Activated T-cell treated with anti-CD3 and anti-CD28 coated beads, Interleukin-2, amount 50 U/mL, for 24 hours (primary cell): ENCODE data around the gene CADPS2.

Source experiments
- DNase-seq: peaks from one replicate; pipeline ENCODE4 v3.0.0-alpha.2; 2020
- H3K27ac Mint-ChIP-seq: 2 replicates; pipeline ENCODE4 v1.8.0; 2020; ENCODE audit warnings: mild to moderate bottlenecking, mixed read lengths
- H3K27me3 Mint-ChIP-seq: 2 replicates; pipeline ENCODE4 v1.8.0; 2020; ENCODE audit warnings: mixed read lengths
- H3K36me3 Mint-ChIP-seq: 2 replicates; pipeline ENCODE4 v1.8.0; 2020; ENCODE audit warnings: low read depth, mixed read lengths
- H3K4me1 Mint-ChIP-seq: 2 replicates; pipeline ENCODE4 v1.8.0; 2020; ENCODE audit warnings: low read depth, mixed read lengths
- H3K4me3 Mint-ChIP-seq: 2 replicates; pipeline ENCODE4 v1.8.0; 2020; ENCODE audit warnings: mild to moderate bottlenecking, moderate library complexity, mixed read lengths
- H3K9me3 Mint-ChIP-seq: 2 replicates; pipeline ENCODE4 v1.8.0; 2020; ENCODE audit warnings: mixed read lengths

The CADPS2 gene

DNA sequence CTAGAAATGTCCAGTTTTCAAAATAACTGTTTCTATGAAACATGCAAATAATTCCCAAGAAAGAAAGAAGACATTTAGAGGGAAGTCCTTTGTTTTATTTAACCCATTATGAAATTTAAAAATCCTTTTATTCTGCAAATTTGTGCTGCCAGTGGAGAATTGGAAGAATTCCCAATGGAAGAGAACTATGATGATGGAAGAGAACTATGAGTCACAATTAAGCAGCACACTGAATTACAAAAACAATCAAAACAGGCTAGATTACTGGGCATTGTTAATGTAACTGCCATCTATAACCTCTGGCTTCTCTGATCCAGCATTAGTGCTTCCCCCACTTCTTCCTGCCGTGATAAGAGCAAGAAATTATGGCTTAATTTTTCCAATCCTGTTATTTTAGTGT is 455.6 kb downstream of the CADPS2 start:
- Mint-ChIP-seq H3K4me3 (no peak overlapping the region), H3K36me3 (no peaks in the 10 kb centered on the region), H3K9me3 (no peaks in the 10 kb centered on the region), H3K27me3 (no peaks in the 10 kb centered on the region), H3K27ac (no peak overlapping the region), H3K4me1 (no peaks in the 10 kb centered on the region)
- DNase-seq: no peak

- Mint-ChIP-seq H3K27me3 (no peaks in the 10 kb centered on the region), H3K4me3 (no peak overlapping the region), H3K27ac (no peak overlapping the region), H3K4me1 (no peaks in the 10 kb centered on the region), H3K9me3 (no peaks in the 10 kb centered on the region), H3K36me3 (no peaks in the 10 kb centered on the region)
- DNase-seq: no peak
These were observed 456.3 kb downstream of the CADPS2 start for GRCh38 chr7:122429926-122430325.

DNA sequence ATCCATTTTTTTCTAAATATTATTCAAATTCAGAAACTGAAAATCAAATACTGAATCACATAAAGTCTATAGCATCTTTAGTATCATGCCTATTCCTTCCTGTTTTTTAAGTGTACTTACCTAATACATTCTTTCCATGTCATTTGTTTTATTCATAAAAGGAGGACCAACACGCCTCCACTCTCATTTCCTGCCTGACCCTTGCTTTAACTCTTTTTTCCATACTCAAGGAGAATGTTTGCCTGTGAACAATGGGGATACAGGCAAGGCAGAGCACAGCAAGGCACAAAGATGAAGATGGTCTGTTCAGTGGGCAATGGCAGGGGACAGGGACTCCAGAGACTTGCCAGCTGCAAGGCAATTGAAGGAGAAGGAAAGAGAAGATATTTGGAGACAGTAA is 460.5 kb downstream of the CADPS2 start:
- Mint-ChIP-seq H3K9me3 (peaks cover 4% of the 10 kb centered on the region), H3K27me3 (no peaks in the 10 kb centered on the region), H3K4me1 (no peaks in the 10 kb centered on the region), H3K36me3 (no peaks in the 10 kb centered on the region), H3K4me3 (no peak overlapping the region), H3K27ac (no peak overlapping the region)
- no peak for DNase-seq

DNA sequence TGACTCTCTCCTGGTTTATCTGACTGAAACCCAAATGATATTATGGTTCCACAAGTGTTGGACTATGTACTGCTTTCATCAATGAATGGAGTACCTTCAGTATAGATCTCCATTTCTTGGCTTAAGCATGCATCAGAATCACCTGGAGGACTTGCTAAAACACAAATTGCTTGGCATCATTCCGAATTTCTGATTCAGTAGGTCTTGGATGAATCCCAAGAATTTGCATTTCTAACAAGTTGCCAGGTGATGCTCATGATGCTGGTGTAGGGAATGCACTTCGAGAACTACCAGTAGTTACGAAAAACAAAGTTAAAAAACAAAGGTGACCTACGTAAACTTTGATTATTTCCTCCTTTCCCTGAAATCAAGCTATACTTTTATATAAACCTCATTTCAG is 462.7 kb downstream of the CADPS2 start:
- no peak overlapping the region for H3K27ac Mint-ChIP-seq
- H3K4me1 Mint-ChIP-seq: no peaks in the 10 kb centered on the region
- H3K36me3 Mint-ChIP-seq: no peaks in the 10 kb centered on the region
- no peak overlapping the region for H3K4me3 Mint-ChIP-seq
- DNase-seq: no peak
- H3K27me3 Mint-ChIP-seq: no peaks in the 10 kb centered on the region
- peaks cover 4% of the 10 kb centered on the region for H3K9me3 Mint-ChIP-seq

GRCh38 chr7:122416336-122416735 is 469.9 kb downstream of the CADPS2 start:
- H3K27me3 Mint-ChIP-seq: no peaks in the 10 kb centered on the region
- H3K4me1 Mint-ChIP-seq: no peaks in the 10 kb centered on the region
- peaks cover 2% of the 10 kb centered on the region for H3K9me3 Mint-ChIP-seq
- H3K4me3 Mint-ChIP-seq: no peak overlapping the region
- no peaks in the 10 kb centered on the region for H3K36me3 Mint-ChIP-seq
- DNase-seq: no peak
- no peak overlapping the region for H3K27ac Mint-ChIP-seq

DNA sequence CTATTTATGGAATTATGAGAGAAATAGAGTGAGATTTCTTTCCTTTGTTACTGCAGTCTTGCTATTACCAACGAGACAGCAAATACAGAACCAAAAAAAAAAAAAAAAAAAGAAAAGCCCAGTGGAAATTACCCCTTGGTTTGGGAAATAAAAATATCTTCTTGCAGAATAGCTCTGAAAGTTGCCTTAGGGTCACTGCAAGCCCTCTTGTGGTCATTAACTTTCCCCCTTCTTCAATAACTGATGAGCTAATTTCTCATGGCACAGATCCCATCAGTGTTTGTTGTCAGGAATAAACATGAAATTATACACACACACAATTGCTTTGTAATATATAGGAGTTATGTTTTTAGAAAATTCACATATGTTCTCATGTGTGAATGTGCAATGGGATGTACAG is 470.8 kb downstream of the CADPS2 start:
- H3K9me3 Mint-ChIP-seq: peaks cover 4% of the 10 kb centered on the region

DNA sequence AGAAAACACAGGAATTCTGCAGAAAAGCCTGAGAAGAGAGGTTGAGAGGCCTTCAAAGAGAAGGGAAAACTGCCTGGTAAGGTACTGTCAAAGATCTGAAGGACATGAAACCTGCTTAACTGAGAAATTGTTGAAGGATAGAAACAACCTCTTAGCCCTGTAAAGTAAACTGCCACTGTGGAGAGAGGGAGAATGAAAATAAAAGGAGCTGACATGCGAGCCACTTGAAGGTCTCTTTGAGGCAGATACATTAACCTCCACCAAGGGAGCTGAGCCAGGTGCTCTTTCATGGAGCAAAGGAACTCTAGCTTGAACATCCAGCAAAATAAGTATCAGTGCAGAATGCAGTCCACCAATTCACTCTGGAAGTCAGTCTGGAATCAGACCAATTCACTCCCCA is 472.9 kb downstream of the CADPS2 start:
- no peaks in the 10 kb centered on the region for H3K36me3 Mint-ChIP-seq
- no peak overlapping the region for H3K27ac Mint-ChIP-seq
- H3K9me3 Mint-ChIP-seq: peaks cover 7% of the 10 kb centered on the region
- H3K4me3 Mint-ChIP-seq: no peak overlapping the region
- H3K4me1 Mint-ChIP-seq: no peaks in the 10 kb centered on the region
- DNase-seq: no peak
- no peaks in the 10 kb centered on the region for H3K27me3 Mint-ChIP-seq

More for the DNA sequence above, 470.8 kb downstream of the CADPS2 start:
- Mint-ChIP-seq H3K4me3 (no peak overlapping the region), H3K27me3 (no peaks in the 10 kb centered on the region), H3K36me3 (no peaks in the 10 kb centered on the region), H3K4me1 (no peaks in the 10 kb centered on the region), H3K27ac (no peak overlapping the region)
- DNase-seq: no peak

DNA sequence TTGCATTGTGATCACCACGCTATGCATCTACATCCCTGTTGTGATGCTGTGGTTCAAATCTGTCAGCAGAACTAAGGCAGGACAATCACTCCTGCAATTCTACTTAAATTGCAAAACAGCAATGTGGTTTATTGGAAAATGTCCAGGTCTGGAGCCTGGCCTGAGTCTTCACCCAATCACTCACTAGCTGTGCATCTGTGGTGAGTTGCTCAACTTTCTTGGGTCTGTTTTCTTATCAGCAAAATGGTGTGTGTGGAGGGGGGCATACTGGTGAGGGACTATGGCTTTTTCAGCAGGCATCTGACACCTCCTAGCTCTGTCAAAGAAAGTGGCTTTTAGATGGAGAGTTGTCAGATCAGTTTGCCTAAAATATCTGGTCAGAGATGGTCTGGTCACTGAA is 473.4 kb downstream of the CADPS2 start:
- no peak overlapping the region for H3K4me3 Mint-ChIP-seq
- H3K27ac Mint-ChIP-seq: no peak overlapping the region
- H3K36me3 Mint-ChIP-seq: no peaks in the 10 kb centered on the region
- H3K27me3 Mint-ChIP-seq: no peaks in the 10 kb centered on the region
- no peaks in the 10 kb centered on the region for H3K4me1 Mint-ChIP-seq
- H3K9me3 Mint-ChIP-seq: peaks cover 7% of the 10 kb centered on the region
- DNase-seq: no peak

- peaks cover 7% of the 10 kb centered on the region for H3K9me3 Mint-ChIP-seq
- H3K27ac Mint-ChIP-seq: no peak overlapping the region
- no peak overlapping the region for H3K4me3 Mint-ChIP-seq
- DNase-seq: no peak
- H3K27me3 Mint-ChIP-seq: no peaks in the 10 kb centered on the region
- no peaks in the 10 kb centered on the region for H3K4me1 Mint-ChIP-seq
- H3K36me3 Mint-ChIP-seq: no peaks in the 10 kb centered on the region
These were observed 473.8 kb downstream of the CADPS2 start for GRCh38 chr7:122412441-122412840.

DNA sequence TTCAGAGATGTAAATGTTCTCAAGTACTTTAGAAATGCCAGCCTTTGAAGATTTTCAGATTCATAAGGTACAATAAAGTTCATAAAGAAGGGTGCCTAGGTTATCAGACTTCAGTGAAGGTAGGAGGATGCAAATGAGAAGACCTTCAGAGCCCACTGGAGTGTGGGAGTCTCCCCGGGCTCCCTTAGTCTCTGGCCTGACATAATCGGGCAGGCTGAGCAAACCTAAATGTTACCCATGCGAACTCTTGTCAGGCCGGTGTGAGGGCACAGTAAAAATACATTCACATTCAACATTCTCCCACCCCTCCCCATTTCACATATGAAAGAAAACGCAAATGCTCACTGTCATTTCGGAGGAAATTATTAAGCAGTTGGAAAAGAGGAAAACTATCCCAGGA is 479.1 kb downstream of the CADPS2 start:
- Mint-ChIP-seq H3K4me3 (no peak overlapping the region), H3K27ac (no peak overlapping the region), H3K36me3 (no peaks in the 10 kb centered on the region), H3K9me3 (peaks cover 12% of the 10 kb centered on the region), H3K4me1 (no peaks in the 10 kb centered on the region), H3K27me3 (no peaks in the 10 kb centered on the region)
- DNase-seq: no peak

GRCh38 chr7:122403113-122403512 is 483.1 kb downstream of the CADPS2 start:
- H3K27me3 Mint-ChIP-seq: no peaks in the 10 kb centered on the region

GRCh38 chr7:122402235-122402634 is 484.0 kb downstream of the CADPS2 start:
- Mint-ChIP-seq H3K27ac (no peak overlapping the region), H3K9me3 (peaks cover 6% of the 10 kb centered on the region), H3K4me1 (no peaks in the 10 kb centered on the region), H3K27me3 (no peaks in the 10 kb centered on the region), H3K4me3 (no peak overlapping the region), H3K36me3 (no peaks in the 10 kb centered on the region)
- DNase-seq: no peak

More at GRCh38 chr7:122403113-122403512, 483.1 kb downstream of the CADPS2 start:
- H3K4me3 Mint-ChIP-seq: no peak overlapping the region
- no peak for DNase-seq
- no peaks in the 10 kb centered on the region for H3K4me1 Mint-ChIP-seq
- H3K27ac Mint-ChIP-seq: no peak overlapping the region
- peaks cover 6% of the 10 kb centered on the region for H3K9me3 Mint-ChIP-seq
- H3K36me3 Mint-ChIP-seq: no peaks in the 10 kb centered on the region

DNA sequence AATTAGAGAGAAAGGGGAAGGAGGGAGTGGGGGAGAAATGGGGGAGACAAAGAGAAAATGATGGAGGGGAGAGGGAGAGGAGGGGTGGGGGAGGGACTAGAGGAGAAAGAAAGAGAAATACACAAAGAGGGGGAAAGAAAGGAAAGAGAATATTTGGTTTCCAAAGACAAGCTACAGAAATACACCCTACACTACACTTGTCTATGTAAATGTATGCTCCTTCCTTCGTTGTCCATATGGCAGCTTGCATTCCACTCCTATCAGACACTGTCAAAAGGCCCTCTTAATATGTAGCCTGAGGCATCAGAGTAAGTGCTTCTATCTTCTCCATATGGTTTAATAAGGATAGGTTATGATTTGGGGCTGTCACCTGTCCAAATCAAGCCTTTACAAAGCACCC is 488.9 kb downstream of the CADPS2 start:
- peaks cover 5% of the 10 kb centered on the region for H3K9me3 Mint-ChIP-seq
- no peak overlapping the region for H3K27ac Mint-ChIP-seq

DNA sequence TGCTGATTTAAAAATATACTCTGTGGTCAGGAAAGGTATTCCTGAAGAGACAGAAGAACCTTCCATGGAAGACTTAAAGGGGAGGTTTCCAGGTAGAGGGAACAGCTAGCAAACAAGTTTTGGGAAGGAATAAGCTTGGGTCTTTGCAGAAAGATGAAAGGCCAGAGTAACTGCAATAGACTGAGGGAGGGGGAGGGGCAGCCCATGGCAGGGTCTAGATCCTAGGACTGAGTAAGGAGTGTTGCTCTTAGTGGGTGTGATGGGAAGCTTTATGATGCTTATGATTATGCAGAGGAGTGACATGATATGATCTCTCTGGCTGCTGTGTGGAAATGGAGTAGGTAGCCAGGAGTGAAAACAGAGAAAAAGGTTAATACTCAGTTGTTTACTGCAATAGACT is 491.7 kb downstream of the CADPS2 start:
- no peak overlapping the region for H3K27ac Mint-ChIP-seq
- no peaks in the 10 kb centered on the region for H3K36me3 Mint-ChIP-seq
- H3K9me3 Mint-ChIP-seq: peaks cover 2% of the 10 kb centered on the region
- no peak overlapping the region for H3K4me3 Mint-ChIP-seq
- no peak for DNase-seq
- H3K4me1 Mint-ChIP-seq: no peaks in the 10 kb centered on the region
- no peaks in the 10 kb centered on the region for H3K27me3 Mint-ChIP-seq

More for the DNA sequence above, 488.9 kb downstream of the CADPS2 start:
- no peak overlapping the region for H3K4me3 Mint-ChIP-seq
- H3K4me1 Mint-ChIP-seq: no peaks in the 10 kb centered on the region
- no peaks in the 10 kb centered on the region for H3K27me3 Mint-ChIP-seq
- H3K36me3 Mint-ChIP-seq: no peaks in the 10 kb centered on the region
- no peak for DNase-seq

- Mint-ChIP-seq H3K4me3 (no peak overlapping the region), H3K27ac (no peak overlapping the region), H3K27me3 (no peaks in the 10 kb centered on the region), H3K4me1 (no peaks in the 10 kb centered on the region), H3K9me3 (peaks cover 5% of the 10 kb centered on the region), H3K36me3 (no peaks in the 10 kb centered on the region)
- DNase-seq: no peak
These were observed 501.7 kb downstream of the CADPS2 start for GRCh38 chr7:122384528-122384927.

DNA sequence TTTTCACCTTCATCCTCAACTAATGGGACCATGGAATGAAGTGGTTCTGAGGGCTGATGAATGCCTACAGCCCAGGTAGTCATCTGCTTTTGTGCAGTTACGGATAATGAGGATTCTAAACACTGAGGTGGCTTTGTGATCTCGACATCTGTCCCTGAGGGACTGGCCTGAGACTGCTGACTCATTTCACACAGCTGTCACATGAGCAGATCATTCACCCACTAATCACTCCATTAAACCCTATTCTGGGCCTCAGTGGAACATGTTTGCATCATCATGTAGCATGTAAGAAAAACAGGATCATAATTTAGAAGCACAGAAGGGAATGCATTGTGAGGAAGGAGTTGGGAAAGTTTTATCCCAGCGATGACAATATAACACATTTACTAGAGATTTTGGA is 502.3 kb downstream of the CADPS2 start:
- no peaks in the 10 kb centered on the region for H3K27me3 Mint-ChIP-seq
- H3K4me1 Mint-ChIP-seq: no peaks in the 10 kb centered on the region
- H3K36me3 Mint-ChIP-seq: no peaks in the 10 kb centered on the region
- H3K4me3 Mint-ChIP-seq: no peak overlapping the region
- no peak for DNase-seq
- no peak overlapping the region for H3K27ac Mint-ChIP-seq
- peaks cover 5% of the 10 kb centered on the region for H3K9me3 Mint-ChIP-seq
